Left lung (tissue), 10 donors: Measurements from ENCODE around the gene PRR7. TPM values are rescaled to one million over a fixed set of nuclear protein-coding genes. Genes with fewer than 3 reads are reported as not detected.

Source experiments
- ATAC-seq: fragments of 200-7000 bp; cut with Tn5 transposase; one replicate; pipeline ENCODE4 v1.9.1; 2020; ENCODE audit warnings: moderate library complexity
- DNase-seq, 4 donors: peaks; one replicate each; pipeline ENCODE4 v3.0.0-alpha.2; 2013 to 2020
- H3K27ac ChIP-seq, 2 donors: fragments of 200-600 bp; sonication (generic) in 1 of 2; one replicate each; pipeline versions ENCODE4 v1.5.0 to v1.8.0; 2020 to 2021
- H3K27me3 ChIP-seq, 2 donors: fragments of 200-600 bp; sonication (generic) in 1 of 2; one replicate each; pipeline versions ENCODE4 v1.5.0 to v1.8.0; 2020 to 2021
- H3K36me3 ChIP-seq, 2 donors: fragments of 200-600 bp; sonication (generic) in 1 of 2; one replicate each; pipeline versions ENCODE4 v1.5.0 to v1.8.0; 2020 to 2021
- H3K4me1 ChIP-seq, 2 donors: fragments of 200-600 bp; one replicate each; pipeline ENCODE4 v1.8.0; 2021
- H3K4me3 ChIP-seq, 2 donors: fragments of 200-600 bp; sonication (generic) in 1 of 2; one replicate each; pipeline versions ENCODE4 v1.5.0 to v1.8.0; 2020 to 2021; ENCODE audit warnings: mild to moderate bottlenecking in 1 of 2
- H3K9me3 ChIP-seq, 2 donors: fragments of 200-600 bp; sonication (generic) in 1 of 2; one replicate each; pipeline versions ENCODE4 v1.5.0 to v1.8.0; 2020 to 2021
- CTCF ChIP-seq, 2 donors: fragments of 200-600 bp; sonication (generic) in 1 of 2; IDR thresholded peaks; one replicate each; pipeline versions ENCODE4 v1.5.0 to v1.8.0; 2021; ENCODE audit warnings: antibody characterized with exemption in 2 of 2
- intact Hi-C, 2 donors: fragments of 100-400 bp; cut with DNase I; formaldehyde crosslinking; loops; one replicate each; pipeline versions ENCODE4 v1.11.2 to v1.14.2; 2022
- polyA plus RNA-seq, 6 donors: library from polyadenylated mRNA; unstranded; fragments of 120-200 nt; gene quantifications; one replicate each; pipeline ENCODE4 v1.2.1, GENCODE V29; 2013; ENCODE audit not compliant: insufficient read length in 6 of 6
- total RNA-seq, 2 donors: library from RNA; stranded (reverse); fragmentation: NEBNext Ultra II Directional; extraction: Animal tissue kit (Norgen Biotek cat#: 25700); gene quantifications; one replicate each; pipeline ENCODE4 v1.2.1, GENCODE V29; 2021
- donor health status: DM: no; HTN: yes; CAD: no.
- donor health status: DM: no; HTN: no; CAD: no.

The PRR7 gene
- total and polyA plus RNA-seq, 8 donors, result 0.30 to 4.1 (median 1.0) TPM

DNA sequence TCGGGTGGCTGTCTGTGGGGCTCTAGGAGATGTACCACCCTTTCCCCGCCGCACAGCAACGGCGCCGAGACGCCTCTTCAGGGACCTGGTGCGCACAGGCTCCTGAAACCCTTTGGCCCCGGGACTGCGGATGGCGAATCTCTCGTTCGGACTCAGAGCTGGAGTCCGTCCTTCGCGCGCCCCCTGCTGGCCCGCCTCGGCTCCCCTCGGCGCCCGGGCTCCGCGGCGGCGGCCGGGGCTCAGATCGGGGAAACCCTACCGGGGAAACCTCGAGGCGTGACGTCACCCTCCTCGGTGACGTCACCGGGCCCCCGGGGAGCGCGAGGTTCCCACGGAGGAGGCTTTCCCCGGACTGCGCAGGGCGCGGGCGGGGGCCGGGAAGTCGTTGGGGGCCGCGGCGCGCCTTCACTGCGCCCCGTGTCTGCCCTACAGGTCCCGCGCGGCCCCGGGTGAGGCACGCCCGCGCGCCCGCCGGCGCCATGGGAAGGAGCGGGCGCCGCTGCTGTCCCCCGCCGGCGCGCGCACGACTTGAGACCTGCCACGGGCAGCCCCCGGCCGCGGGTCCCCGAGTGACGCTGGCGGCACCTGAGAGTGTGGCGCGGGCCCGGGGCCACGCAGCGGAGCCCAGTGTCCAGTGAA is 7.9 kb downstream of the PRR7 start:
- Histone ChIP-seq H3K4me3 (peak overlapping the region; percentile 43 to 64), H3K27ac (peak overlapping the region; percentile 72 to 80), H3K9me3 (no peaks in the 10 kb centered on the region), H3K27me3 (peaks cover 0 to 48% of the 10 kb centered on the region in 2 donors), H3K36me3 (peaks cover 0 to 18% of the 10 kb centered on the region in 2 donors), H3K4me1 (peaks cover 8 to 46% of the 10 kb centered on the region in 2 donors)
- peak; percentile 86 to 98 (median 92) for DNase-seq
- peak; percentile 78 for ATAC-seq
- TF ChIP-seq CTCF (IDR thresholded peaks at IDR 0.05), result peak; percentile 87 to 98
- intact Hi-C loops, result loop anchor here (5.0 to 10.0 kb wide), 3 partner anchors 60 to 130 kb away; no protein-coding TSS in a partner anchor

- Histone ChIP-seq H3K27ac (peak overlapping the region; percentile 72 to 80), H3K4me3 (peak overlapping the region; percentile 43 to 64), H3K36me3 (peaks cover 0 to 24% of the 10 kb centered on the region in 2 donors), H3K9me3 (no peaks in the 10 kb centered on the region), H3K4me1 (peaks cover 8 to 46% of the 10 kb centered on the region in 2 donors), H3K27me3 (peaks cover 0 to 42% of the 10 kb centered on the region in 2 donors)
- DNase-seq, result peak; percentile 64 to 94 (median 82)
- intact Hi-C loops, result loop anchor here (10.0 kb wide), 2 partner anchors 60 to 130 kb away; no protein-coding TSS in a partner anchor
- peak; percentile 61 to 71 for TF ChIP-seq CTCF (IDR thresholded peaks at IDR 0.05)
- ATAC-seq, result peak; percentile 70
Measured at GRCh38 chr5:177455036-177455660, 8.5 kb downstream of the PRR7 start.

DNA sequence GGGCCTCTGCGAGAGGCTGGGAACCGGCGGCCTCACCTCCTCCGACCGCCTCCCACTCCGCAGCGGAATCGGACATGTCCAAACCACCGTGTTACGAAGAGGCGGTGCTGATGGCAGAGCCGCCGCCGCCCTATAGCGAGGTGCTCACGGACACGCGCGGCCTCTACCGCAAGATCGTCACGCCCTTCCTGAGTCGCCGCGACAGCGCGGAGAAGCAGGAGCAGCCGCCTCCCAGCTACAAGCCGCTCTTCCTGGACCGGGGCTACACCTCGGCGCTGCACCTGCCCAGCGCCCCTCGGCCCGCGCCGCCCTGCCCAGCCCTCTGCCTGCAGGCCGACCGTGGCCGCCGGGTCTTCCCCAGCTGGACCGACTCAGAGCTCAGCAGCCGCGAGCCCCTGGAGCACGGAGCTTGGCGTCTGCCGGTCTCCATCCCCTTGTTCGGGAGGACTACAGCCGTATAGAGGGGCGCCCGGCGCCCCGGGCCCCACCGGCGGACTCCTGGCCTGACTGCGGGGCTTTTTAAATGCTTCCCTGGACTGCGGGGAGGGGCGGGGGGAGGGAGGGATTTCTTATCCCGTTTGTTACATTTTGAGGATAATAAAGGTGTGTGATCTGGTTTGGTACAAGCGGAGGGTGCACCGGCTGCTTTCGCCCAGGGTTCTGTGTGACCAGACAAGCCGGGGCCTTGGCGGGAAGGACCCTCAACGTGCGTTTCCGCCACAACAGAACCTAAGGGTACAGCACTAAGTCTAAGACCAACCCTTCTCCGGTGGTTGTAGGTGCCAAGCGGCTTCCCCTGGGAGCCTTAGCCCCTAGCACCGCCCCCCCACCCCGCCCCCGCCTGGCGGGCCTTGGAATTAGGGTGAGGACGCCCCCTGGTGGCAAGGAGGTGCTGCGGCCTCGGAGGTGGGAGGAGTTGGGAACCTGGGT is 9.3 kb downstream of the PRR7 start:
- Histone ChIP-seq H3K9me3 (no peaks in the 10 kb centered on the region), H3K36me3 (peaks cover 0 to 27% of the 10 kb centered on the region in 2 donors), H3K4me3 (peak overlapping the region; percentile 43 to 64), H3K27ac (peak overlapping the region; percentile 72 to 80), H3K27me3 (peaks cover 0 to 34% of the 10 kb centered on the region in 2 donors), H3K4me1 (peaks cover 8 to 46% of the 10 kb centered on the region in 2 donors)
- ATAC-seq (peak; percentile 76), DNase-seq (peak; percentile 82 to 97 (median 92))
- intact Hi-C loops, result loop anchor here (10.0 kb wide), 2 partner anchors 61 to 131 kb away; no protein-coding TSS in a partner anchor
- peak; percentile 93 to 95 for TF ChIP-seq CTCF (IDR thresholded peaks at IDR 0.05)

- H3K9me3 ChIP-seq, result no peaks in the 10 kb centered on the region
- H3K27ac ChIP-seq, result no peak overlapping the region
- intact Hi-C loops, result loop anchor here (10.0 kb wide), 2 partner anchors 62 to 132 kb away; no protein-coding TSS in a partner anchor
- DNase-seq, result no peak
- peak overlapping the region in 1 of 2 donors; percentile 64 for H3K4me3 ChIP-seq
- ATAC-seq, result no peak
- peaks cover 0 to 27% of the 10 kb centered on the region in 2 donors for H3K36me3 ChIP-seq
- TF ChIP-seq CTCF (IDR thresholded peaks at IDR 0.05), result no peak
- H3K4me1 ChIP-seq, result peaks cover 8 to 50% of the 10 kb centered on the region in 2 donors
- peaks cover 0 to 32% of the 10 kb centered on the region in 2 donors for H3K27me3 ChIP-seq
Measured at GRCh38 chr5:177456591-177456964, 10.0 kb downstream of the PRR7 start.
